ENCODE measurements around the gene OTUB2. TPM values are rescaled to one million over a fixed set of nuclear protein-coding genes. Genes with fewer than 3 reads are reported as not detected.

OTUB2 gene
- total RNA-seq, 1 donor from 2014 or later: 1.9 TPM

DNA sequence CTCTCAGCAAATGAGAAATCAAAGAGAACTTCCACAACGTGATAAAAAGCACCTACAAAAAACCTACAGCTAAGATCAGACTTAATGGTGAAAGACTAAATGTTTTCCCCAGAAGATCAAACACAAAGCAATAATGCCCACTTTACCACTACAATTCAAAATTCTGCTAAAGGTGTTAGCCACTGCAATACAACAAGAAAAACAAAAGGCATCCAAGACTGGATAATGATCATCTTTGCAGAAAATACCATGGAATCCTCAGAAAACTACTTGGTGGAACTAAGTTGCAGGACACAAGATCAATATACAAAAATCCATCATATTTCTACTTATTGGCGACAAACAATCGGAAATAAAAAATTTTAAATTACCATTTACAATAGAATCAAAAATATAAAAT lies 48.4 kb downstream of the OTUB2 start:
- Mint-ChIP-seq H3K9me3 (ENCODE audit: low read depth) (peaks cover 24% of the 10 kb centered on the region), H3K4me1 (ENCODE audit: low read depth) (peaks cover 40% of the 10 kb centered on the region), H3K4me3 (ENCODE audit: unreplicated experiment) (no peak overlapping the region), H3K36me3 (ENCODE audit: low read depth) (peaks cover 26% of the 10 kb centered on the region), H3K27ac (ENCODE audit: unreplicated experiment) (peak overlapping the region; percentile 3), H3K27me3 (ENCODE audit: low read depth) (no peaks in the 10 kb centered on the region)
- TF ChIP-seq, protein P1, sequence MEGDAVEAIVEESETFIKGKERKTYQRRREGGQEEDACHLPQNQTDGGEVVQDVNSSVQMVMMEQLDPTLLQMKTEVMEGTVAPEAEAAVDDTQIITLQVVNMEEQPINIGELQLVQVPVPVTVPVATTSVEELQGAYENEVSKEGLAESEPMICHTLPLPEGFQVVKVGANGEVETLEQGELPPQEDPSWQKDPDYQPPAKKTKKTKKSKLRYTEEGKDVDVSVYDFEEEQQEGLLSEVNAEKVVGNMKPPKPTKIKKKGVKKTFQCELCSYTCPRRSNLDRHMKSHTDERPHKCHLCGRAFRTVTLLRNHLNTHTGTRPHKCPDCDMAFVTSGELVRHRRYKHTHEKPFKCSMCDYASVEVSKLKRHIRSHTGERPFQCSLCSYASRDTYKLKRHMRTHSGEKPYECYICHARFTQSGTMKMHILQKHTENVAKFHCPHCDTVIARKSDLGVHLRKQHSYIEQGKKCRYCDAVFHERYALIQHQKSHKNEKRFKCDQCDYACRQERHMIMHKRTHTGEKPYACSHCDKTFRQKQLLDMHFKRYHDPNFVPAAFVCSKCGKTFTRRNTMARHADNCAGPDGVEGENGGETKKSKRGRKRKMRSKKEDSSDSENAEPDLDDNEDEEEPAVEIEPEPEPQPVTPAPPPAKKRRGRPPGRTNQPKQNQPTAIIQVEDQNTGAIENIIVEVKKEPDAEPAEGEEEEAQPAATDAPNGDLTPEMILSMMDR (IDR thresholded peaks at IDR 0.05): no peak
- no peak for DNase-seq (ENCODE audit: low spot score)

DNA sequence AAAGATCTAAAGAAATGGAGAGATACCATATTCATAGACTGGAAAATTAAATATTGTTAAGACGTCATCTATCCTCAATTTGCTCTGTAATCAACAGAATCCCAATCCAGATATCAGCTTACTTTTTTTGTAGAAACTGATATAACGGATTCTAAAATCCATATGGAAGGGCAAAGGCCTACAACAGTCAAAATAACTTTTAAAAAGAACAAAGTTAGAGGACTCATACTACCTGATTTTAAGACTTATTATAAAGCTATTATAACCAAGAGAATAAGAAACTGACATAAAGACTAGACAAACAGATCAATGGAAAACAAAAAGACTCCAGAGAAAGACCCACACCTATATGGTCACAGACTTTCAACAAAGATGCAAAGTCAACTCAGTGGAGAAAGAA lies 48.9 kb downstream of the OTUB2 start:
- peaks cover 45% of the 10 kb centered on the region for H3K4me1 Mint-ChIP-seq (ENCODE audit: low read depth)
- DNase-seq (ENCODE audit: low spot score): no peak
- no peak overlapping the region for H3K27ac Mint-ChIP-seq (ENCODE audit: unreplicated experiment)
- H3K9me3 Mint-ChIP-seq (ENCODE audit: low read depth): peaks cover 23% of the 10 kb centered on the region
- no peaks in the 10 kb centered on the region for H3K27me3 Mint-ChIP-seq (ENCODE audit: low read depth)
- peaks cover 26% of the 10 kb centered on the region for H3K36me3 Mint-ChIP-seq (ENCODE audit: low read depth)
- TF ChIP-seq, protein P1 (IDR thresholded peaks at IDR 0.05): no peak
- H3K4me3 Mint-ChIP-seq (ENCODE audit: unreplicated experiment): no peak overlapping the region

DNA sequence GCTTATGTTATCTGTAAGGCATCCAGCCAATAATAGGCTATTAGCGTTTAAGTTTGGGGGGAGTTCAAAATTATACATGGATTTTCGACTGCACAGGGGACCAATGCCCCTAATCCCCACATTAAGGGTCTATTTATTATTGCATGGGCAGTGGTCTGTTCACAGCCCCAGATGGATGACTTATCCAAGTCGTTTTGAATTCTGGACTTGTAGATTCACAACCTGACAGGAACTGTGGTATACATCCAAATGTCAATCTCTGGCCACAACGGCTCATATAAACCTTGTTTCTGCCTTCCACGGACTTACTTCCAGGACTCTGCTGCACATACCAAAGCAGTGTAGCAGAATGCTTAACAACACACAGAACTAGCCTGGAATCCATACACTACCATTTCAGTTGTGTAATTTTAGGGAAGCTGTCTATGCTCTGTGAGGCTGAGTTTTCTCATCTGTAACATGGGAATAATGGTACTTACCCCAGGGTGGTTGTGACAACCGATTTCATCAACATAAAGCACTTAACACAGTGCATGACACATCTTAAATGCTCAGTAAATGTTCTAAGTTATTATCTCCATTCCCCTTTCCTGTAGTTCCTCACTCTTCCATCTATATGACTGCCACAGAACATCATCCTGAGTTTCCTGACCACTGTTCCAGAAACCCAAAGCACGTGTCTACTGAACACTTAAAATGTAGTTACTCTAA lies 51.1 kb downstream of the OTUB2 start:
- Mint-ChIP-seq H3K9me3 (ENCODE audit: low read depth) (peaks cover 16% of the 10 kb centered on the region), H3K4me1 (ENCODE audit: low read depth) (peaks cover 50% of the 10 kb centered on the region), H3K36me3 (ENCODE audit: low read depth) (peaks cover 23% of the 10 kb centered on the region), H3K4me3 (ENCODE audit: unreplicated experiment) (no peak overlapping the region), H3K27me3 (ENCODE audit: low read depth) (no peaks in the 10 kb centered on the region), H3K27ac (ENCODE audit: unreplicated experiment) (no peak overlapping the region)
- TF ChIP-seq, protein P1 (IDR thresholded peaks at IDR 0.05): no peak
- DNase-seq (ENCODE audit: low spot score): no peak

DNA sequence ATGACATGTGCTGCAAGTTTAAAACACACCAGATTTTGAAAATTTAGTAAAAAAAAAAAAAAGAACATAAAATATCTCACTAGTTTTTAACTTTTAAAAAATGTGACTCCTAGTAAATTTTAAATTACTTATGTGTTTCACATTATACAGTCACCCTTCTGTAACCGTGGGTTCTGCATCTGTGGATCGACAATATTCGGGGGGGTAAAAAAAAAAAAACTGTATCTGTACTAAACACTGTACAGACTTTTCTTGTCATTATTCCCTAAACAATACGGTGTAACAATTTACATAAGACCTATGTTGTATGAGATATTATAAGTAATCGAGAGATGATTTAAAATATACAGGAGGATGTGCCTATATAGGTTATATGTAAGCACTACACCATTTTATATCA lies 51.7 kb downstream of the OTUB2 start:
- no peak overlapping the region for H3K27ac Mint-ChIP-seq (ENCODE audit: unreplicated experiment)
- TF ChIP-seq, protein P1 (IDR thresholded peaks at IDR 0.05): no peak
- H3K27me3 Mint-ChIP-seq (ENCODE audit: low read depth): no peaks in the 10 kb centered on the region
- H3K4me3 Mint-ChIP-seq (ENCODE audit: unreplicated experiment): no peak overlapping the region
- peaks cover 16% of the 10 kb centered on the region for H3K9me3 Mint-ChIP-seq (ENCODE audit: low read depth)
- no peak for DNase-seq (ENCODE audit: low spot score)
- H3K4me1 Mint-ChIP-seq (ENCODE audit: low read depth): peaks cover 51% of the 10 kb centered on the region
- peaks cover 22% of the 10 kb centered on the region for H3K36me3 Mint-ChIP-seq (ENCODE audit: low read depth)

DNA sequence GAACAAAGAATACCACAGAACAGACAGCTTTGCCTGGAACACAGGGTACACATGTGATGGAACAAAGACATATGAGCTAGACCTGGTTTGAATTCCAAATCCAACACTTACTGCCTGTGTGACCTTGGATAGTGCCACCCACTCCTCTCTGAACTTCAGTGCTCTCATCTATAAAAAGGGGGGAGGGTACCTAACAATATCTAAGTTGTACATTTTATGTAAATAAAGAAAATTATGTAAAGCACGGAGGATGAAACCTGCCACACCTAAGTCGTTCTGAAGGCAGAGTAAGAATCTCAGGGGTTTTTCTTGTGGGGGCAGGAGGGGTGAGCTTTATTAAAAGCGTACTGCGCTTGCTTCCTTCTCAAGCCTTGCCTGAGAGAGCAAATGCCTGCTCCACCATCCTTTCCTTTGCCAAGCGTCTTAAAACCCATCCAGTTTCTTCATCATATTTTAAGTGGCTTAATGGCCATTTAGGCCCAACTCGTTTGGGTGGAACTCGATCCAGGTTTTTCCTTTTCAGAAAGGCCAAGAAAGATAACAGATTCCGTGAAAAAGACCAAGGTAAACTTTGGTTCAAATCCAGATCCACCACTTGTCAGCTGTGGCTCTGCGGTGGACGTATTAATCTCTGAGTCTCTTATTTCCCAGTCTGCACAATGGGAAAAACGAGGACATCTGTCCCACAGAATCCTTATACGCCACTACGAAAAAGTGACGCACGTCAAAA lies 53.9 kb downstream of the OTUB2 start:
- Mint-ChIP-seq H3K4me3 (ENCODE audit: unreplicated experiment) (peak overlapping the region; percentile 100), H3K27me3 (ENCODE audit: low read depth) (no peaks in the 10 kb centered on the region), H3K9me3 (ENCODE audit: low read depth) (peaks cover 7% of the 10 kb centered on the region), H3K27ac (ENCODE audit: unreplicated experiment) (peak overlapping the region; percentile 99), H3K36me3 (ENCODE audit: low read depth) (peaks cover 18% of the 10 kb centered on the region), H3K4me1 (ENCODE audit: low read depth) (peaks cover 51% of the 10 kb centered on the region)
- no peak for DNase-seq (ENCODE audit: low spot score)
- TF ChIP-seq, protein P1 (IDR thresholded peaks at IDR 0.05): no peak
